Measurements from ENCODE around the gene ADAMTS8. TPM values are rescaled to one million over a fixed set of nuclear protein-coding genes. Genes with fewer than 3 reads are reported as not detected.

ADAMTS8 gene
- total RNA-seq, 1 donor, result not detected

DNA sequence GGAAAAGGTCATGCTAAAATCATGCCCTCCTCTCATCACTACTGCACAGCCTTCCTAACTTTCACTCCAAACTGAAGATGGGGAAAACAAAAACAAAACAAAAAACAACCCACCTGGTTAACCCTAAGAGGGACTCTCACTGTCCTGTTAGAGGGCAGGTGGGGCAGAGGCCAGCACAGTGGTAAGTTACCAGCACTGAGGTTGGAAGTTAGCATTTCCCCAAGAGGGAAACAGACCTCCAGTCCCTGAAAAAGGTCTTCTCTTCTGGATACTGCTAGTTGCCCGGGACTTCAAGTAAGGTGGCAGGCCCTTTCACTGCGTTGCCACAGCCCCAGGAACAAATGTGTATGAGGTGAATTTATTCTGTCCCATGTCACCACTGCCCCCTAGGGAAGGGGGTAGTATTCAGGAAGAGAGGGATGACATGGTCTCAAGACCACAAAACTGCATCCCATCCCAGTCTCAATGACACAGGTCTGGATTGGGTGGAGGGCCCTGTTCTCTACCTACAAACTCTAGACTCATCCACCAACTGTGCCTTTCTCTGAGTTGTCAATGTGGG, 792 bp upstream of the ADAMTS8 start:
- TF ChIP-seq, protein P1, sequence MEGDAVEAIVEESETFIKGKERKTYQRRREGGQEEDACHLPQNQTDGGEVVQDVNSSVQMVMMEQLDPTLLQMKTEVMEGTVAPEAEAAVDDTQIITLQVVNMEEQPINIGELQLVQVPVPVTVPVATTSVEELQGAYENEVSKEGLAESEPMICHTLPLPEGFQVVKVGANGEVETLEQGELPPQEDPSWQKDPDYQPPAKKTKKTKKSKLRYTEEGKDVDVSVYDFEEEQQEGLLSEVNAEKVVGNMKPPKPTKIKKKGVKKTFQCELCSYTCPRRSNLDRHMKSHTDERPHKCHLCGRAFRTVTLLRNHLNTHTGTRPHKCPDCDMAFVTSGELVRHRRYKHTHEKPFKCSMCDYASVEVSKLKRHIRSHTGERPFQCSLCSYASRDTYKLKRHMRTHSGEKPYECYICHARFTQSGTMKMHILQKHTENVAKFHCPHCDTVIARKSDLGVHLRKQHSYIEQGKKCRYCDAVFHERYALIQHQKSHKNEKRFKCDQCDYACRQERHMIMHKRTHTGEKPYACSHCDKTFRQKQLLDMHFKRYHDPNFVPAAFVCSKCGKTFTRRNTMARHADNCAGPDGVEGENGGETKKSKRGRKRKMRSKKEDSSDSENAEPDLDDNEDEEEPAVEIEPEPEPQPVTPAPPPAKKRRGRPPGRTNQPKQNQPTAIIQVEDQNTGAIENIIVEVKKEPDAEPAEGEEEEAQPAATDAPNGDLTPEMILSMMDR (IDR thresholded peaks at IDR 0.05; ENCODE audit: insufficient read depth, low read depth, low read length), result no peak
- H3K4me3 ChIP-seq (ENCODE audit: low read depth, low read length), result no peak overlapping the region

DNA sequence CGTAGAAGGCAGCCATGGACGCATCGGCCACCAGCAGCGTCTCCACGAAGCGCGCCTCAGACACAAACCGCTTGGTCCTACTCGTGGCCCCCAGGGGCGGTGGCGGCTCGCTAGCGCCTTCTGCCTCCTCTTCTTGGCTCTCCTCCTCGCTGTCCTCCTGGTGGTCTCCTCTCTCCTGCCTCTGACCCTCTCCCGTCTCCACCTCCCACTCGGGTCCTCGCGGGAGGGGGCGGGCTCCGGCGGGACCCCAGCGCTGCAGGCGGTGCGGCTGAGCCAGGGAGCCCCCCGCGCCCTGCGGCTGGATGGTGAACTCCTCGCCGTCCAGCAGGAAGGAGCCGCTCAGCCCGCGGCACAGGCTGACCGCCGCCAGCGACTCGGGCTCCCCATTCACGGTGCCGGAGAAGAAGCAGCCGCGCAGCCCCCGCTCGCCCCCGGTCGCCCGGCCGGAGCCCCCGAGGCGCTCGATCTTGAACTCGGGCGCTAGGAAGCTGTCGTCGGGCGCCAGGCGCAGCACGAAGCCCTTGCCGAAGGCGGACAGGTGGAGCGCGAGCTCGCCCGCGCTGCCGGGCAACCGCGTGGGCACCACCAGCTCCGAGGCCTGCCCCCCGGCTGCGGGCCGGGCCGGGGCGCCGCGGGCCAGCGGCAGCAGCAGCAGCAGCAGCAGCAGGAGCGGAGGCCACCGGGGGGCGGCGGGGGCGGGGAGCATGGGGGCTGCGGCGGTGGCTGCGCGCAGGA, 661 bp downstream of the ADAMTS8 start:
- no peak for DNase-seq (ENCODE audit: low read depth)
- TF ChIP-seq, protein P1 (IDR thresholded peaks at IDR 0.05; ENCODE audit: insufficient read depth, low read depth, low read length), result no peak
- no peak overlapping the region for H3K4me3 ChIP-seq (ENCODE audit: low read depth, low read length)

More for the DNA sequence above, 792 bp upstream of the ADAMTS8 start:
- DNase-seq (ENCODE audit: low read depth), result no peak

DNA sequence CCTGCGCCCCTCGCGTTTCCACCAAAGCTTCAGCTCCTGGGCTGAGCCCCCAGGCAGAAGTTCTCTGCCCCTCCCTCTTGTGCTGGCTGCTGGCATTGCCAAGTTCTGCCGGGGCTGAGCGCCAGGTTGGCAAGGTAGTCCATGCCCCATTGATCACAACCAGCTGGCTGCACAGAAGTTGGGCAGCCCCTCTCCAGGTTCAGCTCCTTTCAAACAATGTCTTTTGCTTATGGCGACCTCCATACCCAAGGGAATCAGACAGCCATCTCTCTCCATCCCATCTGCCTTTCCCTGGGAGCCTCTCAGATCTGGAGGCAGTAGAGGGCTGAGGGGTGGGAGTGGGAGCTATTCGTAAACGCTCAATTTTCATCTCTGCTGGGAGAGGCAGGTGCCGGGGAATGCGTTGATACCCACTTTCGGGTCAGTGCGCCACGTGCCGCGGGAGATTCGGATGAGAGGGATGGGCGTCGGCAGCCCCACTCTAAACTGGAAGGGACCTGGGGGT, 1.5 kb downstream of the ADAMTS8 start:
- TF ChIP-seq, protein P1 (IDR thresholded peaks at IDR 0.05; ENCODE audit: insufficient read depth, low read depth, low read length), result no peak
- no peak overlapping the region for H3K4me3 ChIP-seq (ENCODE audit: low read depth, low read length)
- DNase-seq (ENCODE audit: low read depth), result no peak

DNA sequence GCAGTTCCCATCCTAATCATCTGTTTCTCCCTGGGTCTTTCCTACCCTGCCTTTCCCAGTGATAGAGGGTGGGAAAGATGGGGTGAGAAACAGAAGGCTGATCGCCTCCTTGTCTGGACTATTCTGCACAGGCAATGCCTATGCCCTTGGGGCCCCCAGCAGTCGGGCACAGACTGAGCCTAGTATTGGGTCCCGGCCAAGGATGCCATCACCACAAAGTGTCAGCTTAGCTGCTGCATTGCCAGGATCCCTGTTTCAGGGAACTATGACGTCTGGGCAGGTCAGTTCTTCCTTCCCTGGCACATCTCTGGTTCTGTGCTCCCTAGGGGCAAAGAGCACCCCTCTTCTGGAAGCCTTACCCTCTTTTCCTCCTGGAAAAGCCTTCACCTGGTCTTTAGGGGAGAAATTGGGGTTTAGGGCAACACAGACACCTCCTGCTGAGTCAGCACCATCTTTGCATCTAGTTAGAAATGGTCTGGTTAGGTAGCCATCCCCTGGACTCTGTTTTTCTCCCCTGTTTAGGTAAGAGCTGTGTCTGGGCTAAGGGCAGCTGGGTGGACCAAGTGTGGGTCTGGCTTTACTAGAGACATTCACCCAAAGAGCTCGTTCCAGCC, 2.1 kb downstream of the ADAMTS8 start:
- TF ChIP-seq, protein P1 (IDR thresholded peaks at IDR 0.05; ENCODE audit: insufficient read depth, low read depth, low read length), result no peak
- no peak for DNase-seq (ENCODE audit: low read depth)
- no peak overlapping the region for H3K4me3 ChIP-seq (ENCODE audit: low read depth, low read length)

DNA sequence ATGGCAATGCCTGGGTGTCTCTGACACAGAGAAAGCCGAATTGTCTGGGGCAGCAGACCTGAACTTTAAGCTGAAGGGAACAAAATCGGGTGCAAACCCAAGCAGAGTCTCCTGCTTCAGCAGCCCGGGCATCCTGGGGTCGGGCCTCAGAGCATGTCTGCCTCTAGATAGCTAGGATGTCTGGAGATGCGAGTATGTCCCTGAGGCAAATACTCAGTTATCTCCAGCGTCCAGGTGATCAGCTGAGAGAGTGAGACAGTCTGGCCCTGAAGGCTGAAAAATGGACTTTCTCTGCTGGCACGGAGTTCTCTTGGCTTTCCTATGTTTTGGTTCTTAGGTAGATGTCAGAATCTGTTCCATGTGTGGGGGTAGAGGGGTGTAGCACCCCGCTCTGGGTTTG, 3.3 kb downstream of the ADAMTS8 start:
- TF ChIP-seq, protein P1 (IDR thresholded peaks at IDR 0.05; ENCODE audit: insufficient read depth, low read depth, low read length), result no peak
- no peak for DNase-seq (ENCODE audit: low read depth)
- no peak overlapping the region for H3K4me3 ChIP-seq (ENCODE audit: low read depth, low read length)

DNA sequence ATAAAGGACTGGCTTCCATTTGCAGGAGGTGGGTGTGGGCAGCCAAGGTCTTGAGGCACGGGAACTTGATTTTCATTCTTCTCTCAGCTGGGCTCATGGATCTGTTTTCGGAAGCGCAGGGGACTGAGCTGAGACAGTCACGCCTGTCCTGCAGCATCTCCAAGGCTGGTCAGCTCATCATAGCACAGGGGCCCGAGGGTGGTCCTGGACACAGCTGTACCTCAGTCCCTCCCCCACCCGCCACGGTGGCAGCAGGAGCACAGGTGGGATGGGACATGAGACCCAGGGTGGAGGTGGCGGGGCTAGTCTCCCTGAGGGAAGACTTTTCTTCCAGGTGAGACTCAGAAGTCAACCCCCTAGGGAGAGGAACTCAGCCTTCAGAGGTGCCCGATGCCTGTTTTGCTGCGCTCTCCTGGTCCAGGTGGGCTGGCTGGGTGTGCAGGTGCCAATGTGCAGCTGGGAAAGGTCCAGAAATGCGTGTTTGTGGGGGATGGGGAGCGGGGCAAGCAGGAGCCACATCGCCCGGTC, 3.7 kb downstream of the ADAMTS8 start:
- DNase-seq (ENCODE audit: low read depth), result no peak
- TF ChIP-seq, protein P1 (IDR thresholded peaks at IDR 0.05; ENCODE audit: insufficient read depth, low read depth, low read length), result no peak
- H3K4me3 ChIP-seq (ENCODE audit: low read depth, low read length), result no peak overlapping the region
